Karpas-422 (cell line): ENCODE measurements around the gene MAP3K7CL. TPM values are rescaled to one million over a fixed set of nuclear protein-coding genes. Genes with fewer than 3 reads are reported as not detected.

Experiments
- DNase-seq: peaks from one replicate; pipeline ENCODE4 v3.0.0-alpha.2; 2015
- H2AFZ ChIP-seq: fragments of 200-600 bp; sonication (generic); 2 replicates; pipeline ENCODE4 v1.6.1; 2014; ENCODE audit warnings: antibody characterized with exemption, low read length, mixed read lengths
- H3K27ac ChIP-seq: fragments of 200-600 bp; sonication (generic); 2 replicates; pipeline ENCODE4 v1.5.1; 2014; ENCODE audit warnings: mild to moderate bottlenecking, low read length, moderate library complexity
- H3K27me3 ChIP-seq: fragments of 200-600 bp; sonication (generic); 2 replicates; pipeline ENCODE4 v1.6.1; 2014; ENCODE audit warnings: low read length, mixed read lengths
- H3K36me3 ChIP-seq: fragments of 200-600 bp; sonication (generic); 2 replicates; pipeline ENCODE4 v1.6.1; 2014; ENCODE audit warnings: low read length, mixed read lengths; ENCODE audit not compliant: insufficient read depth
- H3K4me1 ChIP-seq: fragments of 200-600 bp; sonication (generic); 2 replicates; pipeline ENCODE4 v1.6.1; 2014; ENCODE audit warnings: mild to moderate bottlenecking, low read length, mixed read lengths
- H3K4me2 ChIP-seq: fragments of 200-600 bp; sonication (generic); 2 replicates; pipeline ENCODE4 v1.6.1; 2014; ENCODE audit warnings: low read length, low read depth, mild to moderate bottlenecking; ENCODE audit not compliant: poor library complexity, severe bottlenecking
- H3K4me3 ChIP-seq: fragments of 200-600 bp; sonication (generic); 2 replicates; pipeline ENCODE4 v1.5.1; 2014; ENCODE audit warnings: mild to moderate bottlenecking, antibody characterized with exemption, low read length, mixed read lengths
- H3K79me2 ChIP-seq: fragments of 200-600 bp; sonication (generic); 2 replicates; pipeline ENCODE4 v1.6.1; 2014; ENCODE audit warnings: mild to moderate bottlenecking, low read length, mixed read lengths
- H3K9ac ChIP-seq: fragments of 200-600 bp; sonication (generic); 2 replicates; pipeline ENCODE4 v1.6.0; 2014; ENCODE audit warnings: low read length
- H3K9me2 ChIP-seq: fragments of 200-600 bp; sonication (generic), shearing (Covaris generic); replicated peaks from 2 replicates; pipeline ENCODE4 v1.6.0; 2014; ENCODE audit warnings: mild to moderate bottlenecking, low read length, moderate library complexity; ENCODE audit not compliant: insufficient read depth
- H3K9me3 ChIP-seq: fragments of 300-700, 200-600 bp; sonication (generic); 2 replicates; pipeline ENCODE4 v1.6.1; 2014; ENCODE audit warnings: low read length, mixed read lengths
- H4K20me1 ChIP-seq: fragments of 200-600 bp; sonication (generic); 2 replicates; pipeline ENCODE4 v1.6.1; 2014; ENCODE audit warnings: mild to moderate bottlenecking, antibody characterized with exemption, low read length, low read depth; ENCODE audit not compliant: insufficient read depth
- total RNA-seq: library from RNA; depleted of rRNA; stranded (reverse); fragments of >200 nt; shearing (Covaris generic); gene quantifications from 2 replicates; pipeline ENCODE4 v1.2.3, GENCODE V29; 2014; ENCODE audit warnings: low replicate concordance

Gene MAP3K7CL
- total RNA-seq, 1 experiment from 2014 or later = 38.3 TPM

GRCh38 chr21:29208682-29209059 is 78.2 kb downstream of the MAP3K7CL start:
- H4K20me1 ChIP-seq = no peaks in the 10 kb centered on the region

GRCh38 chr21:29209696-29210095 is 79.3 kb downstream of the MAP3K7CL start:
- H3K27ac ChIP-seq = no peak overlapping the region
- no peak overlapping the region for H3K4me3 ChIP-seq
- no peak for DNase-seq
- no peak overlapping the region for H3K9ac ChIP-seq
- H3K9me3 ChIP-seq = no peaks in the 10 kb centered on the region
- no peak overlapping the region for H2AFZ ChIP-seq
- H3K9me2 ChIP-seq = no peaks in the 10 kb centered on the region
- H3K36me3 ChIP-seq = no peaks in the 10 kb centered on the region
- no peaks in the 10 kb centered on the region for H3K79me2 ChIP-seq
- H3K27me3 ChIP-seq = no peaks in the 10 kb centered on the region
- H4K20me1 ChIP-seq = no peaks in the 10 kb centered on the region
- H3K4me1 ChIP-seq = peaks cover 13% of the 10 kb centered on the region
- no peak overlapping the region for H3K4me2 ChIP-seq

More at GRCh38 chr21:29208682-29209059, 78.2 kb downstream of the MAP3K7CL start:
- Histone ChIP-seq H3K4me3 (peak overlapping the region; percentile 11; the same call in 1 of the 2 replicates), H3K36me3 (no peaks in the 10 kb centered on the region), H3K4me1 (peaks cover 13% of the 10 kb centered on the region), H2AFZ (peak overlapping the region; percentile 84), H3K27ac (no peak overlapping the region), H3K79me2 (no peaks in the 10 kb centered on the region), H3K9me2 (no peaks in the 10 kb centered on the region), H3K9ac (0 out of 2 replicates have a peak overlapping the region, but pooled peaks have one; percentile 5), H3K4me2 (peak overlapping the region; percentile 49), H3K27me3 (no peaks in the 10 kb centered on the region), H3K9me3 (no peaks in the 10 kb centered on the region)
- peak; percentile 49 for DNase-seq

GRCh38 chr21:29211205-29211604 is 80.8 kb downstream of the MAP3K7CL start:
- peaks cover 13% of the 10 kb centered on the region for H3K4me1 ChIP-seq
- no peaks in the 10 kb centered on the region for H3K79me2 ChIP-seq
- H2AFZ ChIP-seq = no peak overlapping the region
- DNase-seq = no peak
- no peak overlapping the region for H3K9ac ChIP-seq
- H3K27ac ChIP-seq = no peak overlapping the region
- H3K27me3 ChIP-seq = no peaks in the 10 kb centered on the region
- H4K20me1 ChIP-seq = no peaks in the 10 kb centered on the region
- H3K36me3 ChIP-seq = no peaks in the 10 kb centered on the region
- H3K4me2 ChIP-seq = no peak overlapping the region
- no peak overlapping the region for H3K4me3 ChIP-seq
- no peaks in the 10 kb centered on the region for H3K9me2 ChIP-seq
- H3K9me3 ChIP-seq = no peaks in the 10 kb centered on the region

GRCh38 chr21:29212446-29212845 is 82.0 kb downstream of the MAP3K7CL start:
- Histone ChIP-seq H3K4me2 (no peak overlapping the region), H3K79me2 (no peaks in the 10 kb centered on the region), H3K4me1 (peaks cover 13% of the 10 kb centered on the region), H3K9me2 (no peaks in the 10 kb centered on the region), H3K27ac (no peak overlapping the region), H4K20me1 (no peaks in the 10 kb centered on the region), H3K4me3 (no peak overlapping the region), H3K27me3 (no peaks in the 10 kb centered on the region), H2AFZ (no peak overlapping the region), H3K9me3 (no peaks in the 10 kb centered on the region), H3K36me3 (no peaks in the 10 kb centered on the region), H3K9ac (no peak overlapping the region)
- no peak for DNase-seq

GRCh38 chr21:29213513-29214385 is 83.3 kb downstream of the MAP3K7CL start:
- no peaks in the 10 kb centered on the region for H3K9me3 ChIP-seq
- no peaks in the 10 kb centered on the region for H3K79me2 ChIP-seq
- no peak for DNase-seq
- H3K27me3 ChIP-seq = no peaks in the 10 kb centered on the region
- H3K27ac ChIP-seq = no peak overlapping the region
- no peak overlapping the region for H2AFZ ChIP-seq
- no peaks in the 10 kb centered on the region for H4K20me1 ChIP-seq
- peaks cover 5% of the 10 kb centered on the region for H3K4me1 ChIP-seq
- no peak overlapping the region for H3K9ac ChIP-seq
- H3K36me3 ChIP-seq = no peaks in the 10 kb centered on the region
- H3K4me3 ChIP-seq = no peak overlapping the region
- no peak overlapping the region for H3K4me2 ChIP-seq
- H3K9me2 ChIP-seq = no peaks in the 10 kb centered on the region

- Histone ChIP-seq H3K4me1 (no peaks in the 10 kb centered on the region), H4K20me1 (no peaks in the 10 kb centered on the region), H3K9me3 (no peaks in the 10 kb centered on the region), H3K36me3 (no peaks in the 10 kb centered on the region), H3K9me2 (no peaks in the 10 kb centered on the region), H3K4me2 (no peak overlapping the region), H3K27me3 (no peaks in the 10 kb centered on the region), H2AFZ (no peak overlapping the region), H3K9ac (no peak overlapping the region), H3K27ac (no peak overlapping the region), H3K4me3 (no peak overlapping the region), H3K79me2 (no peaks in the 10 kb centered on the region)
- DNase-seq = no peak
Measured at GRCh38 chr21:29215709-29216108, 85.3 kb downstream of the MAP3K7CL start.

- H3K9me2 ChIP-seq = no peaks in the 10 kb centered on the region
- no peaks in the 10 kb centered on the region for H4K20me1 ChIP-seq
- no peak overlapping the region for H3K9ac ChIP-seq
- H3K27me3 ChIP-seq = no peaks in the 10 kb centered on the region
- no peaks in the 10 kb centered on the region for H3K36me3 ChIP-seq
- no peaks in the 10 kb centered on the region for H3K79me2 ChIP-seq
- DNase-seq = no peak
- no peaks in the 10 kb centered on the region for H3K9me3 ChIP-seq
- H3K27ac ChIP-seq = no peak overlapping the region
- H3K4me1 ChIP-seq = no peaks in the 10 kb centered on the region
- H3K4me3 ChIP-seq = no peak overlapping the region
- no peak overlapping the region for H2AFZ ChIP-seq
- no peak overlapping the region for H3K4me2 ChIP-seq
Measured at GRCh38 chr21:29217818-29218291, 87.4 kb downstream of the MAP3K7CL start.

- H3K9me2 ChIP-seq = no peaks in the 10 kb centered on the region
- DNase-seq = no peak
- no peak overlapping the region for H2AFZ ChIP-seq
- H3K79me2 ChIP-seq = no peaks in the 10 kb centered on the region
- H3K36me3 ChIP-seq = no peaks in the 10 kb centered on the region
- H3K9ac ChIP-seq = no peak overlapping the region
- no peaks in the 10 kb centered on the region for H3K27me3 ChIP-seq
- H3K4me2 ChIP-seq = no peak overlapping the region
- no peak overlapping the region for H3K27ac ChIP-seq
- no peaks in the 10 kb centered on the region for H4K20me1 ChIP-seq
- H3K4me3 ChIP-seq = no peak overlapping the region
- H3K4me1 ChIP-seq = no peaks in the 10 kb centered on the region
- H3K9me3 ChIP-seq = no peaks in the 10 kb centered on the region
Measured at GRCh38 chr21:29218749-29219148, 88.3 kb downstream of the MAP3K7CL start.
